GM21717 (cell line): ENCODE results near the gene RHEBL1.

ENCODE experiments used
- ATAC-seq: cut with Tn5 transposase; IDR thresholded peaks from one replicate; pipeline ENCODE4 v1.9.1; 2021; ENCODE audit warnings: mild to moderate bottlenecking, moderate library complexity; ENCODE audit not compliant: unreplicated experiment

Gene RHEBL1

DNA sequence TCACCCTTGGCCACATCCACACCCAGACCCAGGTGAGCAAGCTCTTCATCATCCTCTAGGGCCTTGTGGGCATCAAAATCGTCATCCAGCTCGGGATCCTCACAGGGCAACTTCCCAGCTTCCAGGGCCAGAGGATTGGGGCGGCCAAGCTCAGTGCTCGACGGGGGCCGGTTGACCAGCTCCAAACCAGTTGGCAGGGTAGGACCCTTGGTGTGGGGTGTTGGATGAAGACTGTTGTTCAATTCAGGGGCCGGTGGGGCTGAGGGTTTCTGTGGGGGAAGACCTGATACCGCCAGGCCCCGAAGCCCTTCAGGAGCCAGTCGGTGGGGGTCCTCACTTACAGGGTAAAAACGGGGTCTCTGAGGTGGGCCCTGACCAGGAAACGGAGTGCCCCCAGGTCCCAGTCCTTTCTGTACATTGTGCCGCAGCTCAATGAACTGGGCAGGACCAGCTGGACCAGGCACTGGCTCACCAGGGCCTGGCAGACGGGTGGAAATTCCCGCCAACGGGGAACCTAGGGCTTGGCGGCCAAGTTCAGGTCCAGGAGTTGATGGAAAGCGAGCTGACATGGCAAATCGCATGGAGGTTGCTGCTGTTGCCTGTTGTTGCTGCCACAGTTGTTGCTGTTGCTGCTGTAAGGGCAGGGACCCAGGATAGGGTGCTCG lies 31.4 kb downstream of the RHEBL1 start:
- ATAC-seq, result no peak

GRCh38 chr12:49037947-49038237 lies 31.9 kb downstream of the RHEBL1 start:
- ATAC-seq, result no peak

GRCh38 chr12:49037111-49037946 lies 32.5 kb downstream of the RHEBL1 start:
- ATAC-seq, result no peak

- no peak for ATAC-seq
These were observed 33.8 kb downstream of the RHEBL1 start for GRCh38 chr12:49036029-49036428.

DNA sequence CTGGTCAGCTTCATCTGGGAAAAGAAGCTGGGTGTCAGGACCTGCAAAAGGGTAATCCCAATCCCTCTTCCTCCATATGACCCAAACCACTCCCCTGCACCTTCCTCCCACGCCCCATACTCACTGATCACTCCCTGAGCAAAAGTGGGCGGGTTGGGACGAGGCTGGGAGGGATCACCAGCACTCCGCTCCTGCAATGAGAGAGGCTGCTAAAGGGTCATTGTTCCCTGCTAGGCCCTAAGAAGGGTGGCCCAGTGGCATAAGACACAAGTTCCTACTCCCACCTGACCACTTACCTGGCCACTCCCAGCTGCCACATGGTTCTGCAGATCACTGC lies 35.5 kb downstream of the RHEBL1 start:
- no peak for ATAC-seq

DNA sequence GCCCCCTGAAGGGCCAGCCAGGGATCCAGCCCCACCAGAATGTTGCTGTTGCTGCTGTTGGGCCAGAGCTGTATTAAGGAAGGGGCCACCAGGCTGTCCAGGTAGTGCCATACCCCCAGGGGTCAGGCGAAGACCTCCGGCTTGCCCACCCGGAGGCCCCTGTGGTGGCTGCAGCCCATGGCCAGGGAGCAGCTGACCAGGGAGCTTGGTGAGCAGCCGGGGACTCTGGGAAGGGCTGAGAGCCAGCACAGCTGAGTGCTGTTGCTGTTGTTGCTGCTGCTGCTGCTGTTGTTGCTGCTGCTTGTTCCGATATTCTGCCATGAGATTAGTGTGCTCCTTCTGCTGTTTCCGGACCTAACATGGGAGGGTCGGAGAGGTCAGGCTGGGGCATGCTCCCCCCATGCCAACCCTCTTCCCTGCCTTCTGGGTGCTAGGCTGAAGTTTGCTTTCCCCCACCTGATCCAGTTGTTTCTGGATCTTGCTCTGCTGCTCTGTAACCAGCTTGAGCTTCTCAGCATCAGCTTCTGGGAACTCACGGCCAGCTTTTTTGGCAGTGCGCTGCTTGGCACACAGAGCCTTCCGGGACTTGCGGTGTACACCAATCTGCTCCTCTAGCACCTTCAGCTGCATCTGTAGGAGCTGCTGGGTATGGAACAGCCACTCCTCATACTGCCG lies 36.0 kb downstream of the RHEBL1 start:
- no peak for ATAC-seq

- no peak for ATAC-seq
These were observed 36.9 kb downstream of the RHEBL1 start for GRCh38 chr12:49032679-49033447.

DNA sequence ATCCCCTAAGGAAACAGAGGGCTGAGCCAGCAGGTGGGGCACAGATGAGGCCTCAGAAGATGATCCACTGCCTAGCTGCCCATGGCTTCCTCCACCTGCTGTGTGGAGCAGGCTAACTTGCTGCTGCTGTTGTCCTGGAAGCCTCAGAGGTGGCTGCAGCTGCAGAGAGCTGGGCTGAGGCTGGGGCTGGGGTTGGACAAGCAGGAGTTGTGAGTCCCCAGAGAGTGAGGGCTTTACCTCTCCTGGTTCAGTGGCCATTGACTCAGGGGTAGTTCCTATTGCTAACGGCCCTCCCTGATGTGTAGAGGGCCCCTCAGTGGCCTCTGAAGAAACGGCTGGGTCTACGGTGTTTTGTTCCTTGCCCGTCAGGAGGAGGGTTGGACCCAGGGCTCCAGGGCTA lies 37.5 kb downstream of the RHEBL1 start:
- no peak for ATAC-seq

DNA sequence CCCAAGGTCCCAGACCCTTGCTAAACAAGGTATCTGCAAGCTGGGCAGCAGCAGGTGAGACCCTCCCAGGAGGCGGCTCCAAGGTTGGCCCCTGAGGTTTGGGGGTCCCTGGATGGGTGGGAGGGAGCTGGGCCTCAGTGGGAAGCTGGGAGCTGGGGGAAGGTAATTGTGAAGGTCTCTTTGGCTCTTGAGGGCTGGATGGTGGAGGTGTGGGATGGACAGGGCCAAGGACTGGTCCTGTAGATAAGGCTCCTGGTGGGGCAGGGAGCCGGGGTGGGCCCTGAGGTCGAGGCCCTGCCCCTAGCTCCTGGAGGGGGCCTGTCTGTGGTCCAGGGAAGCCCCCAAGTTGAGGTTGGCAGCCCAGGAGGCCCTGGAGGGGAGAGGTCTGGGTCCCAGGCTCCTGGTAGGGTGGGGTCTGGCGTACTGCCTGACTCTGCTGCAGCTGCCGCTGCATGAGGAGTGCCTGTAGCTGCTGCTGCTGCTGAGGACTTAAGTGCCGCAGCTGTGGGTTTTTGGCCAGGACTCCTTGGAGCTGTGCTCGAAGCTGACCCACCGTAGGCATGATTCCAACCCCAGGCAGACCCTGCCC lies 38.1 kb downstream of the RHEBL1 start:
- no peak for ATAC-seq

GRCh38 chr12:49030714-49031572 lies 38.8 kb downstream of the RHEBL1 start:
- no peak for ATAC-seq

DNA sequence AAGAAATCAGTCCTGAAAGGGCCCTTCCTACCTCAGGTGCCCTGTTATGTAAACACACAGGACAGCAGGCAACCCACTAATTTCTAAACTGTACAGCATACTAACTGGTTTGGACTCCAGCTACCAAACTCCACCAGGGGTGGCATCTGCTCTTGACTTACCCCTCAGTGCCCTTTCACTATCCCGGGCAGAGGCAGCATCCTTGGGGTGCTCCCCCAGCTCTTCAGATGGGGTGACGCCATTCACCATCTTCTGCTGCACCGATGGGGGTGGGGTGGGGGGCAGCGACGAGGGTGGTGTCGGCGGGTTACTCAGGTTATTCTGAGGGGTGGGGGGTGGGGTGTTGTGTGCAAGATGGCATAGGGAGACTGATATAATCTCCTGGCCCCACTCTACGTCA lies 39.7 kb downstream of the RHEBL1 start:
- ATAC-seq, result no peak

DNA sequence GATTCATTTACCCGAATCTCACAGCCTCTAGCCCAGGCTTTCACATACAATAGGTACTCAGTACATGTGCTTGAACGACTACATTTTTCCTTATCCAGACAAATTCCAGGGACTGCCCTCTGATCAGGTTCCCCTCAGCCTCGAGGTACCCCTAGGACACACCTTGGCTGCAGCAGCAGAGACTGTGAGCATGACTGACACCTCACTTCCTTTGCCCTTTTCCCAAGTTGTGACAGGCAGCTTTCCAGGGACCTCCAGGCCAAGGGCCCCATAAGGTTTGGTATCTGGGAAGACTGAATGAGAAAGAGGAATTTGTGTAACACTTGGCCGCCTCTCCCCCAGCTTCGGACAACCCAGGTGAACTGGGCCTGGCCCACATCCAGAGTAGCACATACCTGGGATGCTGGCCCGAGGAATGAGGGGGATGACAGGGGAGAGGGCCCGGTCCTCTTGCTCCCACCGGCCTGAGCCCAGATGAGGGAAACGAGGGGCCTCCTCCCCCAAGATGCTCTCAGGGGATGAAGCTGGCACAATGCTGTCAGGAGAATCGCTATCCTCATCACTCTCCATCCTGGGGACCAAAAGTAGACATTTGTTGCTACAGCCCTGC lies 41.0 kb downstream of the RHEBL1 start:
- no peak for ATAC-seq

GRCh38 chr12:49027846-49028555 lies 41.8 kb downstream of the RHEBL1 start:
- ATAC-seq, result no peak

GRCh38 chr12:49026678-49027480 lies 42.9 kb downstream of the RHEBL1 start:
- no peak for ATAC-seq

DNA sequence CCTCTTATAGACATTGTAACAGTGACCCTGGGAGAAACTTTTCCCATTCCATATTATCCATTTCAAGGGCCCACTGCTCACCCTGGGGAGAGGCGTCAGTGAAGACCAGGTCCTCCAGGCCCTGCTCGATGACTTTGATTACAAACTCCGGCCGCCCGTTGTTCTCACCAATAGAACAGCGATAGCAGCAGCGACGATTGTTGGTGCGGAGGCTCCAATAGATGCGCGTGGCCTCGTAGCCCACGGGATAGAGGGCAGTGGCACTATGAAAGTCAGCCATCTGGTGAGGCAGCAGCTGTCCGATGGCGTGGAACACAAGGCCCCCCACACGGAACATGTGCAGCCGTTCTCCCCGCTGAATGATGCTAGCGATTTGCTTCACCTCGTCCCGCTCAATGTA lies 43.7 kb downstream of the RHEBL1 start:
- ATAC-seq, result no peak

DNA sequence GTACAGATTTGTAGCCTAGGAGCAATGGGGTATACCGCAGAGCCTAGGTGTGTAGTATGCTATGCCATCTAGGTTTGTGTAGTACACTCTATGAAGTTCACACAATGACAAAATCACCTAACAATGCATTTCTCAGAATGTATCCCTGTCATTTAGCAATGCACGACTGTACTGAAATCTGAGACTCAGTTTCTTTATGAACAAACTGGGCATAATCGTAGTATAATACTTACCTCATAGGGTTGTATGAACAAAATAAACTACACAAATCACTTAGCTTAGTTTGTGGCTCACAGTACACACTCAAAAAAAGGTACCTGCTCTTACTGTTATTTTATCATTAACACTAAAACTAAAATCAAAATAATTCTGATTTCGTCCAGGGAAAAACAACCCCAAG lies 44.3 kb downstream of the RHEBL1 start:
- no peak for ATAC-seq

DNA sequence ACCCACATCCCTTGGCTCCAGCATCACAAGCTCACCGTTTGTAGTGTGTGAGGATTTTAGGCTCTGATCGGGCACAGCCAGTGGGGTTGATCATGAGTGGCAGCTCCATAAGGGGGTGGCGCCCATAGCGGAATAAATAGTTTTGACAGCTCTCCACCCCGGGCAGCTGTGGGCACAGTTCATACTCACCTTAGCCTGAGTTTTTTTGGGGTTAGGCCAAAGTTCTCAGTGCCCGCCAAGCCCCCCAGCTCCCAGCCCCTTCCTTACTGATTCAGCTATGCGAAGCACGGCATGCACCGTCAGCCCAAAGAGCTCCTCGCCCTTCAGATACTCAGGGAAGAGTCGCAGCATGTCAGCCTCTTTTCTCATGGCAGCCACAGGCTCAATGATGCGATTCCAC lies 45.2 kb downstream of the RHEBL1 start:
- ATAC-seq, result no peak

DNA sequence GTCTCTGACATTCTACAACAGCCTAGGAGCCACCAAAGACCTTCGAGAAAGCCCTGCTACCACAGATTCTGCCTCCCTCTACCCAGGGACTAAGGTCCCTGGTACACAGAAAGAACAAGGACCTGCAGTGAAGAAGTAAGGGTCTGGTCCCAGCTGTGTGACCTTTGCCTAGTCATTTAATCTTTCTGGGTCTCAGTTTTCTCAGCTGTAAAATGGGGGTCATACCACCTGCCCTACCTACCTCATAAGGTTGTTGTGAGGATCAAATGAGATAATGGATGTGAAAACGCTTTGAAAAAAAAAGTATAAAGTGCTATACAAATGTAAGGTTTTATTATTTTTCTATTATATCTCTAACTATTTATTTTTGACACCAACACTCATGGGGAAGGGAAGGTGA lies 46.0 kb downstream of the RHEBL1 start:
- no peak for ATAC-seq
